ENCODE measurements around the gene GASK1A. TPM values are rescaled to one million over a fixed set of nuclear protein-coding genes. Genes with fewer than 3 reads are reported as not detected.
A peak's percentile ranks its signal among the peaks of the same experiment; 100 is the strongest.

Gene GASK1A
- total and polyA plus RNA-seq, 10 donors, result 0.43 to 4.0 (median 1.8) TPM

DNA sequence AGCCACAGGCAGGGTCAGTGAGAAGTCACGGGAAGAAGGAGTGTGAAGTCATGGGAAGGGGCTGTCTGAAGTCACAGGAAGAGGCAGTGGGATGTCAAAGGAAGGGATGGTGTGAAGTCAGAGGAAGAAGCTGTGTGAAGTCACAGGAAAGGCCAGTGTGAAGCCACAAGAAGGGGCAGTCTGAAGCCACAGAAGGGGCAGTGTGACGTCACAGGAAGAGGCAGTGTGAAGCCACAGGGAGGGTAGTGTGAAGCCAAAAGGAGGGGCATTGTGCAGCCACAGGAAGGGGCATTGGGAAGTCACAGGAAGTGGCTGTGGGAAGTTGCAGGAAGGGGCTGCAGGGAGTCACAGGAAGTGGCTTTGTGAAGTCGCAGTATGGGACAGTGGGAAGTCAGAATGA, 35.1 kb downstream of the GASK1A start:
- DNase-seq, result no peak
- no peaks in the 10 kb centered on the region for H3K36me3 ChIP-seq
- 45 to 74% (median 57%) methylated on average over 3 of the region's 3 CpGs for WGBS, 5 donors
- H3K9me3 ChIP-seq, result peaks cover 0 to 73% (median 56%) of the 10 kb centered on the region in 8 donors
- H3K27ac ChIP-seq, result peak overlapping the region in 6 of 8 donors; percentile 33 to 76 (median 46)
- no peaks in the 10 kb centered on the region for H3K27me3 ChIP-seq (replicated peaks in 1 of 7)
- H3K4me1 ChIP-seq, result no peaks in the 10 kb centered on the region
- H3K4me3 ChIP-seq, result no peak overlapping the region
- intact Hi-C loops (cut with DNase I; ENCODE audit: low total_unique reads), result no loop called here
- TF ChIP-seq POLR2A (IDR thresholded peaks at IDR 0.05), result no peak
- TF ChIP-seq POLR2AphosphoS5 (IDR thresholded peaks at IDR 0.05), result no peak
- TF ChIP-seq, protein P1, sequence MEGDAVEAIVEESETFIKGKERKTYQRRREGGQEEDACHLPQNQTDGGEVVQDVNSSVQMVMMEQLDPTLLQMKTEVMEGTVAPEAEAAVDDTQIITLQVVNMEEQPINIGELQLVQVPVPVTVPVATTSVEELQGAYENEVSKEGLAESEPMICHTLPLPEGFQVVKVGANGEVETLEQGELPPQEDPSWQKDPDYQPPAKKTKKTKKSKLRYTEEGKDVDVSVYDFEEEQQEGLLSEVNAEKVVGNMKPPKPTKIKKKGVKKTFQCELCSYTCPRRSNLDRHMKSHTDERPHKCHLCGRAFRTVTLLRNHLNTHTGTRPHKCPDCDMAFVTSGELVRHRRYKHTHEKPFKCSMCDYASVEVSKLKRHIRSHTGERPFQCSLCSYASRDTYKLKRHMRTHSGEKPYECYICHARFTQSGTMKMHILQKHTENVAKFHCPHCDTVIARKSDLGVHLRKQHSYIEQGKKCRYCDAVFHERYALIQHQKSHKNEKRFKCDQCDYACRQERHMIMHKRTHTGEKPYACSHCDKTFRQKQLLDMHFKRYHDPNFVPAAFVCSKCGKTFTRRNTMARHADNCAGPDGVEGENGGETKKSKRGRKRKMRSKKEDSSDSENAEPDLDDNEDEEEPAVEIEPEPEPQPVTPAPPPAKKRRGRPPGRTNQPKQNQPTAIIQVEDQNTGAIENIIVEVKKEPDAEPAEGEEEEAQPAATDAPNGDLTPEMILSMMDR (IDR thresholded peaks at IDR 0.05 in 8 of 11, conservative IDR thresholded peaks at IDR 0.05 in 3 of 11), result no peak

DNA sequence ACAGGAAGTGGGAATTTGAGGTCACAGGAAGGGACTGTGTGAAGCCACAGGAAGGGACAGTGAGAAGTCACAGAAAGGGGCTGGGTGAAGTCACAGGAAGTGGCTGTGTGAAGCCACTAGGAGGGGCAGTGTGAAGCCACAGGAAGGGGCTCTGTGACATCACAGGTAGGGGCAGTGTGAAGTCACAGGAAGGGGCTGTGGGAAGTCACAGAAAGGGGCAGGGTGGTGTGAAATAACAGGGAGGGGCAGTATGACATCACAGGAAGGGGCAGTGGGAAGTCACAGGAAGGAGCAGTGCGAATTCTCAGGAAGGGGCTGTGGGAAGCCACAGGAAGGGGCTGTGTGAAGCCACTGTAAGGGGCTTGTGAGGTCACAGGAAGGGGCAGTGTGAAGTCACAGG, 35.8 kb downstream of the GASK1A start:
- Histone ChIP-seq H3K4me1 (no peaks in the 10 kb centered on the region), H3K27ac (peak overlapping the region in 3 of 8 donors; percentile 55 to 76 (median 66)), H3K36me3 (no peaks in the 10 kb centered on the region), H3K27me3 (replicated peaks in 1 of 7) (no peaks in the 10 kb centered on the region), H3K9me3 (peaks cover 0 to 73% (median 56%) of the 10 kb centered on the region in 8 donors), H3K4me3 (no peak overlapping the region)
- no peak for DNase-seq
- TF ChIP-seq, protein P1 (IDR thresholded peaks at IDR 0.05 in 8 of 11, conservative IDR thresholded peaks at IDR 0.05 in 3 of 11), result no peak
- no peak for TF ChIP-seq POLR2AphosphoS5 (IDR thresholded peaks at IDR 0.05)
- TF ChIP-seq POLR2A (IDR thresholded peaks at IDR 0.05), result no peak
- intact Hi-C loops (cut with DNase I; ENCODE audit: low total_unique reads), result no loop called here
- WGBS, 5 donors, result 14 to 40% (median 22%) methylated on average over 1 of the region's 1 CpG

DNA sequence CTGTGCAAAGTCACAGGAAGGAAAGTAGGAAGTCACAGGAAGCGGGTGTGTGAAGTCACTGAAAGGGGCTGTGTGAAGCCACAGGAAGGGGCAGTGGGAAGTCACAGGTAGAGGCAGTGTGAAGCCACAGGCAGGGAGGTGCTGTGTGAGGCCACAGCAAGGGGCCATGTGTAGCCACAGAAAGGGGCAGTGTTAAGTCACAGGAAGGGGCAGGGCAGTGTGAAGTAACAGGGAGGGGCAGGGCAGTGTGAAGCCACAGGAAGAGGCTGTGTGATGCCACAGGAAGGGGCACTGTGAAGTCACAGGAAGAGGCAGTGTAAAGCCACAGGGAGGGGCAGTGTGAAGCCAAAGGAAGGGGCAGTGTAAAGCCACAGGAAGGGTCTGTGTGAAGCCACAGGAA, 36.5 kb downstream of the GASK1A start:
- Histone ChIP-seq H3K27ac (peak overlapping the region in 4 of 8 donors; percentile 1 to 76 (median 60)), H3K4me1 (peaks cover 0 to 2% (median 0%) of the 10 kb centered on the region in 6 donors), H3K27me3 (replicated peaks in 1 of 7) (no peaks in the 10 kb centered on the region), H3K9me3 (peaks cover 0 to 73% (median 56%) of the 10 kb centered on the region in 8 donors), H3K4me3 (no peak overlapping the region), H3K36me3 (no peaks in the 10 kb centered on the region)
- peak; percentile 12 for DNase-seq
- 57 to 83% (median 71%) methylated on average over 1 of the region's 1 CpG for WGBS, 5 donors
- TF ChIP-seq, protein P1 (IDR thresholded peaks at IDR 0.05 in 8 of 11, conservative IDR thresholded peaks at IDR 0.05 in 3 of 11), result no peak
- TF ChIP-seq POLR2A (IDR thresholded peaks at IDR 0.05) (no peak), POLR2AphosphoS5 (IDR thresholded peaks at IDR 0.05) (no peak)
- intact Hi-C loops (cut with DNase I; ENCODE audit: low total_unique reads), result no loop called here

DNA sequence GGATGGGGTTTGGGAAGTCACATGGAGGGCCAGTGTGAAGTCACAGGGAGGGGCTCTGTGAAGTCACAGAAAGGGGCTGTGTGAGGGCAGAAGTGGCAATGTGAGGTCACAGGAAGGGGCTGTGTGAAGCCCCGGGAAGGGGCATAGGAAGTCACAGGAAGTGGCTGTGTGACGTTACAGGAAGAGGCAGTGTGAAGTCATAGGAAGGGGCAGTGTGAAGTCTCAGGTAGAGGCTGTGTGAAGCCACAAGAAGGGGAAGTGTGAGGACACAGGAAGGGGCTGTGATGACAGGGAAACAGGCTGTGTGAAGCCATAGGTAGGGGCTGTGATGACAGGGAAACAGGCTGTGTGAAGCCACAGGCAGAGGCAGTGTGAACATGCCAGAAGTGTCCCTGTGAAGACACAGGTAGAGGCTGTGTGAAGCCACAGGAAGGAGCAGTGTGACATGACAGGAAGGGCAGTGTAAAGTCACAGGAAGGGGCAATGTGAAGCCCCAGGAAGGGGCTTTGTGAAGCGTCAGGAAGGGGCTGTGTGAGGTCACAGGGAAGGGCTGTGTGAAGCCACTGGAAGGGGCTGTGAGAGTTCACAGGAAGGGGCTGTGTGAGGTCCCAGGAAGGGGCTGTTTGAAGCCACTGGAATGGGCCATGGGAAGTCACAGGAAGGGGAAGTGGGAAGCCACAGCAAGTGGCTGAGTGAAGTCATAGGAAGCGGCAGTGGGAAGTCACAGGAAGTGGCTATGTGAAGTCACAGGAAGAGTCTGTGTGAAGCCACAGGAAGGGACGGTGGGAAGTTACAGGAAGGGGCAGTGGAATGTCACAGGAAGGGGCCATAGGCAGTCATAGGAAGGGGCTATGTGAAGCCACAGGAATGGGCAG, 37.1 kb downstream of the GASK1A start:
- H3K9me3 ChIP-seq, result peaks cover 0 to 72% (median 56%) of the 10 kb centered on the region in 8 donors
- TF ChIP-seq POLR2AphosphoS5 (IDR thresholded peaks at IDR 0.05) (no peak), POLR2A (IDR thresholded peaks at IDR 0.05) (no peak)
- TF ChIP-seq, protein P1 (IDR thresholded peaks at IDR 0.05 in 8 of 11, conservative IDR thresholded peaks at IDR 0.05 in 3 of 11), result no peak
- no peaks in the 10 kb centered on the region for H3K36me3 ChIP-seq
- DNase-seq, result no peak
- H3K27me3 ChIP-seq (replicated peaks in 1 of 7), result no peaks in the 10 kb centered on the region
- WGBS, 5 donors, result 26 to 37% (median 33%) methylated on average over 5 of the region's 5 CpGs
- H3K27ac ChIP-seq, result peak overlapping the region; percentile 8 to 76 (median 56)
- H3K4me3 ChIP-seq, result no peak overlapping the region
- intact Hi-C loops (cut with DNase I; ENCODE audit: low total_unique reads), result no loop called here
- H3K4me1 ChIP-seq, result peaks cover 0 to 8% (median 1%) of the 10 kb centered on the region in 6 donors
